ENCODE measurements around the gene COL2A1.

COL2A1 gene

GRCh38 chr12:48012070-48012469 is 7.8 kb upstream of the COL2A1 start:
- DNase-seq (ENCODE audit: low read depth), result no peak

- DNase-seq (ENCODE audit: low read depth), result no peak
Measured at GRCh38 chr12:48010366-48010970, 6.2 kb upstream of the COL2A1 start.

- no peak for DNase-seq (ENCODE audit: low read depth)
Measured at GRCh38 chr12:48009471-48009870, 5.2 kb upstream of the COL2A1 start.

GRCh38 chr12:48008950-48009349 is 4.7 kb upstream of the COL2A1 start:
- no peak for DNase-seq (ENCODE audit: low read depth)

DNA sequence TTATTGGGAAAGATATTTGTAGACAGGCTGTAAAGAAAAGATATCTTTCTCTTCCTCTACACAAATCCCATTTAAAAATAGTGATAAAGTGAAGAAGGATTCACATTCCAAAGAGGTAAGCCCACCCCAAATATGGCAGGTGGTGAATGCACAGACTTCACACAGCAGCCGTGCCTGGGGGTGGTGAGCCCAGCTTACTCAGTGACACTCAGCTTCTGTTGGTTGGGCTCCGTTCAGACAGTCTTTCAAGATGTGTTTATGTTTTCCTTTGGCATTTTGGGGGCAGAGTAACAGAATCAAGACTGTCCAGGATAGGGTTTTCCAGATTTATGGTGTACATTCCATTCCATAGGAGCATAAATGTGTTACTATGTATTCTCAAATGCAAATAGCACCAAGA is 4.1 kb upstream of the COL2A1 start:
- DNase-seq (ENCODE audit: low read depth), result no peak

- no peak for DNase-seq (ENCODE audit: low read depth)
Measured at GRCh38 chr12:48007206-48007605, 2.9 kb upstream of the COL2A1 start.

GRCh38 chr12:48005750-48006021 is 1.4 kb upstream of the COL2A1 start:
- DNase-seq (ENCODE audit: low read depth), result no peak

GRCh38 chr12:48005001-48005749 is 899 bp upstream of the COL2A1 start:
- DNase-seq (ENCODE audit: low read depth), result no peak

DNA sequence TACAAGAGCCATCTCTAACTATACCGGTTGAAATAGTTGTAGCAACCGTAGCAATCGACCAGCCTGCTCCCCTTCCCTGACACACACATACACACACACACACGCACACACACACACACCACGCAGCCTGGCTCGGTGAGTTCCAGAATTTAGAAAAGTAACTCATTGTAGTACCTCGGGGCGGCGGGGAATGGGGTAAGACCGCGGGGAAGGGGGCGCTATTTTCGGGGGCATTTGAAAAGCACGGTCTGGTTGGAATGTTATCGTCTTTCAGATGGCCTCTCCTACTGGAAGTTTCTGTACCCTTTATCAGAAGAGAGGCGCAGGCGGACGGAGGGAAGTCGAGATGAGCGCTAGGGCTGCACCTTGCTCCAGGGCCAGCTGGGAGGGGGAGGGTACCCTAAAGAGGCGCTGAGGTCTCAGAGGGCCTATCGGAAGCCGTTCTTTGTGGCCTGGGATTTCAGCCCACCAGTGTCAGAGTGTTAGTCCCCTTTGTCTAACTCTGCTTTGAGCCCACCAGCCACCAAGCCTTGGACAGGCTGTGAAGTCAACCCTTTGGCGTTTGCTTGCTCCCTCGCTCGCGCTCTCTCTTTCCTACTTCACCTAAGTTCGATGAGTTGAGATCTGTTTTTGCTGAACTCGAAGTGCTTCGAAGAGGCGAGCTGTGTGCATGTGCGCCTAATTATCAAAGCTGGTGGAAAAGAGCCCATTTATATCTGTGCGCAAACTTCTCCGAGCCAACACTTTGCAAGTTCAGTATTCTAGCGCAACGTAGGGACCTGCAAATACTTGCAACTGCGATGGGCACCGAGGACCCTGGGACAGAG is 837 bp downstream of the COL2A1 start:
- DNase-seq (ENCODE audit: low read depth), result no peak

DNA sequence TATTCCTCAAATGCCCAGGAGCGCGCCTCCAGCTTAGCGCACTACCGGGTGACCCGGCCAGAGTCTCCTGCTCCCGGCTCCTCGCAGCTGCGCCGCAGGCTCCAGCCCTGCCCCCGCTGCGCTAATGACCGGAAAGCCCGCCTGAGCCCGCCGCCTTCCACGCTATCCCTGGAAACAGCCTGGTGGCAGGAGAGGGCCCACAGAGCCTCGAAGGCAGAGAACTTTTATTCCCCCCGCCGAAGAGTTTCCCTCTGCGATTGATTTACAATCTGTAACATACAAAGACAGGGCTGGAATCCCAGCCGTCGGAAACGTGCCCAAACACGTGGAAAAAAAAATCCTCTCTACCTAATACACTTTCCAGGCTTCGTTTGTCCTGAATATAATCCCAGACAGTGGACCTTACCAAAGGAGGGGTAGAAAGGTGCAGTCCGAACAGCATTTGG is 1.5 kb downstream of the COL2A1 start:
- DNase-seq (ENCODE audit: low read depth), result no peak

- no peak for DNase-seq (ENCODE audit: low read depth)
Measured at GRCh38 chr12:48002414-48002730, 1.9 kb downstream of the COL2A1 start.

- DNase-seq (ENCODE audit: low read depth), result no peak
Measured at GRCh38 chr12:48001505-48002413, 2.5 kb downstream of the COL2A1 start.

GRCh38 chr12:48000878-48001504 is 3.3 kb downstream of the COL2A1 start:
- DNase-seq (ENCODE audit: low read depth), result no peak

DNA sequence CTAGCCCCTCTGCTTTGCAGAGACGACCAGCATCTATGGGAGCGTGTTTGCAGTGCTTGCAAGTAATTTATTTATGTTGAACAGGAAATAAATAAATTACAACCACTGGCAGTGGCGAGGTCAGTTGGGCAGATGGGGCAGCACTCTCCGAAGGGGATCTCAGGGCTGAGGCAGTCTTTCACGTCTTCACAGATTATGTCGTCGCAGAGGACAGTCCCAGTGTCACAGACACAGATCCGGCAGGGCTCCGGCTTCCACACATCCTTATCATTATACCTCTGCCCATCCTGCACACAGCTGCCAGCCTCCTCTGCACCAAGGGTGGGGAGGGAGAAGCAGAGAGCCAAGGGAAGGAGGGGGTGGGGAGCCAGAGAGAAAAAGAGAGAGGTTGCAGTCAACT is 4.5 kb downstream of the COL2A1 start:
- no peak for DNase-seq (ENCODE audit: low read depth)

GRCh38 chr12:47997321-47997720 is 7.0 kb downstream of the COL2A1 start:
- DNase-seq (ENCODE audit: low read depth), result no peak

DNA sequence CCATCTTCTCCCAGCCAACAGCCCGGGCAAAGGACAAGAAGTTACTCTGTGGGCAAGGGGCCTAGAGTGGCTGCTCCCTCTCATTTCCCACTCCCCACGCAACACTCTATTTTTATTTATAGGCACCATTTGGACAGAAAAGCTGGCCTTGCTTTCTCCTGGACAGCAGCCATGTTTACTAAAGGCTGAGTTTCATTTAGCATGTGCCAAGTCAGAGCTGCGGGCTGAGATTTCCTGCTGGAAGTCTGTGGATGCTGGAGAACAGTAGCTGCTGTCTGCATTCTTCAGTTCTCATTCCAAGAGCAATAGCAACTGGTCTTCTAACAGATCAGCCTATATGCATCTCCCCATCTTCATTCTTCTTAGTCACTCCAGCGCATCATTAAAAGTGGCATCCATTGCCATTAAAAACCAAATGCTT is 8.3 kb downstream of the COL2A1 start:
- DNase-seq (ENCODE audit: low read depth), result no peak

GRCh38 chr12:47993491-47993890 is 10.8 kb downstream of the COL2A1 start:
- DNase-seq (ENCODE audit: low read depth), result no peak

GRCh38 chr12:47992776-47993175 is 11.5 kb downstream of the COL2A1 start:
- no peak for DNase-seq (ENCODE audit: low read depth)

DNA sequence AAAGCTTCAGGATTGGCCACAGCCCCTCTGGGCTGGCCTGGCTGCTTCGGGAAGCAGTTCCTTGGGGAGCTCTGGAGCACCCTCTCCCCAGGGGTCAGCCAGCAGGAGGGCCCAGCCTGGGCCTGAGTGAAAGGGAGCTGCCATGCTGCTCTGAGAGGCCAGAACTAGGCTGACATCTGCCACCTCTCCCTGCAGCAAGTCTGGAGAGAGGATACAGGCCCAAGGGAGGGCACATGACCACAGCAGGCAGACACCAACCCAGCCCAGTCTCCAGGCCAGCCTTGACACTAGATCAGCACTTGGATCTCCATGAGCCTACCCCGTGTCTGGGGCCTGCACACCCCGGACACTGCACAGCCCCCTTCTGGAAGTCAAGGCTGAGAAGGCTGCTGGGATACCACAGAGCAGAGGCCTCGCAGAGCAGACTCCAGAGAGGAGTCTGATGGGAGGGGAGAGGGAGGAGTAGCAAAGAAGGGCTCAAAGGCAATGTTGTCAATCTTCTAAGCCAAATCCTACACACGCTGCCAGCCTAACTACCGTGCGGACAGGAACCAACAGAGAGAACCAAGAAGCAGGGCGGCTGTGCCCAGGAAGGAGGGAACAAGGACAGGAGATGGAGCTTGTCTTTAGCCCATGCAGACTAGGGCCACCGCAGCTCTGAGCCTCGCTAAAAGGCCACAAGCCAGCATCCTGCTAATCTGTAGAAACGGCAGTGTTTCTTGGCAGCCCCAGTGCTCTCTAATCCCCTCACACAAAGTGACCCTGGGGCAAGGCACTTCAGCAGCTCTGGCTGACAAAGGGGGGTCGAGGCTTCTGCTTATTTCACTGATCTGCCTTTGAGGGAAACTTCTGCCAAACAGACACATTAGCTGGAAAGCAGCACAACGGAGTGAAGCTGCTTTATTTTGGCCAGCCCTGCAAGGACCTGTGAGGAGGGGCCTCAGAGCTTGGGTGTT is 12.9 kb downstream of the COL2A1 start:
- DNase-seq (ENCODE audit: low read depth), result no peak

GRCh38 chr12:47990351-47991105 is 13.7 kb downstream of the COL2A1 start:
- no peak for DNase-seq (ENCODE audit: low read depth)
